Effector memory CD8-positive, alpha-beta T cell (primary cell): ENCODE results near the gene SPIN1.
A peak's percentile ranks its signal among the peaks of the same experiment; 100 is the strongest.

Source experiments
- ATAC-seq: fragments of 150-1000 bp; cut with Tn5 transposase; replicated peaks from 2 replicates; pipeline ENCODE4 v1.10.0; 2021; ENCODE audit warnings: mild to moderate bottlenecking, moderate library complexity
- DNase-seq, 3 experiments: peaks; one replicate each; pipeline ENCODE4 v3.0.0; 2021
- H3K27ac Mint-ChIP-seq, 2 donors: one replicate each; pipeline ENCODE4 v1.8.0; 2022; ENCODE audit warnings: mild to moderate bottlenecking in 2 of 2, mixed read lengths in 2 of 2, moderate library complexity in 2 of 2
- H3K27me3 Mint-ChIP-seq, 2 donors: one replicate each; pipeline ENCODE4 v1.8.0; 2022; ENCODE audit warnings: mixed read lengths in 2 of 2
- H3K36me3 Mint-ChIP-seq: one replicate; pipeline ENCODE4 v1.8.0; 2022; ENCODE audit warnings: mild to moderate bottlenecking, moderate library complexity, mixed read lengths; ENCODE audit not compliant: insufficient read depth
- H3K4me1 Mint-ChIP-seq, 2 donors: one replicate each; pipeline ENCODE4 v1.8.0; 2022; ENCODE audit warnings: low read depth in 2 of 2, mixed read lengths in 2 of 2
- H3K4me3 Mint-ChIP-seq, 2 donors: one replicate each; pipeline ENCODE4 v1.8.0; 2022; ENCODE audit warnings: mild to moderate bottlenecking in 2 of 2, mixed read lengths in 2 of 2, moderate library complexity in 2 of 2
- H3K9me3 Mint-ChIP-seq, 2 donors: one replicate each; pipeline ENCODE4 v1.8.0; 2022; ENCODE audit warnings: mixed read lengths in 2 of 2

Gene SPIN1

GRCh38 chr9:88426651-88427050 lies 38.4 kb downstream of the SPIN1 start:
- ATAC-seq (no peak), DNase-seq (no peak)
- H3K9me3 Mint-ChIP-seq = no peaks in the 10 kb centered on the region
- H3K27me3 Mint-ChIP-seq = no peaks in the 10 kb centered on the region
- peaks cover 7% of the 10 kb centered on the region for H3K36me3 Mint-ChIP-seq
- no peak overlapping the region for H3K27ac Mint-ChIP-seq
- no peak overlapping the region for H3K4me3 Mint-ChIP-seq
- H3K4me1 Mint-ChIP-seq = peaks cover 7 to 8% of the 10 kb centered on the region in 2 donors

- ATAC-seq (no peak), DNase-seq (no peak)
- H3K27me3 Mint-ChIP-seq = no peaks in the 10 kb centered on the region
- H3K4me1 Mint-ChIP-seq = peaks cover 17 to 19% of the 10 kb centered on the region in 2 donors
- peaks cover 12% of the 10 kb centered on the region for H3K36me3 Mint-ChIP-seq
- peak overlapping the region; percentile 38 to 66 for H3K27ac Mint-ChIP-seq
- no peak overlapping the region for H3K4me3 Mint-ChIP-seq
- no peaks in the 10 kb centered on the region for H3K9me3 Mint-ChIP-seq
These were observed 41.6 kb downstream of the SPIN1 start for GRCh38 chr9:88429595-88430430.

GRCh38 chr9:88433583-88434255 lies 45.5 kb downstream of the SPIN1 start:
- no peaks in the 10 kb centered on the region for H3K27me3 Mint-ChIP-seq
- no peak for DNase-seq
- no peak for ATAC-seq
- H3K9me3 Mint-ChIP-seq = no peaks in the 10 kb centered on the region
- no peak overlapping the region for H3K4me3 Mint-ChIP-seq
- peaks cover 33% of the 10 kb centered on the region for H3K36me3 Mint-ChIP-seq
- H3K4me1 Mint-ChIP-seq = peaks cover 33 to 36% of the 10 kb centered on the region in 2 donors
- H3K27ac Mint-ChIP-seq = peak overlapping the region in 1 of 2 donors; percentile 54

- Mint-ChIP-seq H3K27me3 (no peaks in the 10 kb centered on the region), H3K36me3 (peaks cover 33% of the 10 kb centered on the region), H3K4me3 (peak overlapping the region in 1 of 2 donors; percentile 24), H3K27ac (peak overlapping the region; percentile 71 to 85), H3K9me3 (no peaks in the 10 kb centered on the region), H3K4me1 (peaks cover 33 to 36% of the 10 kb centered on the region in 2 donors)
- DNase-seq (no peak), ATAC-seq (peak; percentile 81)
These were observed 47.1 kb downstream of the SPIN1 start for GRCh38 chr9:88435336-88435735.

- no peak overlapping the region for H3K4me3 Mint-ChIP-seq
- peaks cover 33% of the 10 kb centered on the region for H3K36me3 Mint-ChIP-seq
- DNase-seq = no peak
- H3K27me3 Mint-ChIP-seq = no peaks in the 10 kb centered on the region
- no peaks in the 10 kb centered on the region for H3K9me3 Mint-ChIP-seq
- H3K4me1 Mint-ChIP-seq = peaks cover 33 to 36% of the 10 kb centered on the region in 2 donors
- no peak for ATAC-seq
- H3K27ac Mint-ChIP-seq = peak overlapping the region in 1 of 2 donors; percentile 85
These were observed 48.1 kb downstream of the SPIN1 start for GRCh38 chr9:88436379-88436778.

- H3K9me3 Mint-ChIP-seq = no peaks in the 10 kb centered on the region
- peaks cover 33 to 43% of the 10 kb centered on the region in 2 donors for H3K4me1 Mint-ChIP-seq
- no peak overlapping the region for H3K27ac Mint-ChIP-seq
- H3K36me3 Mint-ChIP-seq = peaks cover 29% of the 10 kb centered on the region
- DNase-seq = no peak
- no peaks in the 10 kb centered on the region for H3K27me3 Mint-ChIP-seq
- no peak for ATAC-seq
- no peak overlapping the region for H3K4me3 Mint-ChIP-seq
These were observed 49.2 kb downstream of the SPIN1 start for GRCh38 chr9:88437210-88438146.

- Mint-ChIP-seq H3K36me3 (peaks cover 23% of the 10 kb centered on the region), H3K4me3 (no peak overlapping the region), H3K9me3 (no peaks in the 10 kb centered on the region), H3K4me1 (peaks cover 32 to 43% of the 10 kb centered on the region in 2 donors), H3K27me3 (no peaks in the 10 kb centered on the region), H3K27ac (peak overlapping the region in 1 of 2 donors; percentile 17)
- no peak for ATAC-seq
- DNase-seq = no peak
These were observed 50.6 kb downstream of the SPIN1 start for GRCh38 chr9:88438811-88439210.

GRCh38 chr9:88441301-88442007 lies 53.2 kb downstream of the SPIN1 start:
- H3K4me1 Mint-ChIP-seq = peaks cover 20 to 27% of the 10 kb centered on the region in 2 donors
- DNase-seq (no peak), ATAC-seq (no peak)
- no peaks in the 10 kb centered on the region for H3K27me3 Mint-ChIP-seq
- H3K4me3 Mint-ChIP-seq = no peak overlapping the region
- H3K27ac Mint-ChIP-seq = peak overlapping the region in 1 of 2 donors; percentile 79
- peaks cover 19% of the 10 kb centered on the region for H3K36me3 Mint-ChIP-seq
- H3K9me3 Mint-ChIP-seq = no peaks in the 10 kb centered on the region

GRCh38 chr9:88443480-88444113 lies 55.4 kb downstream of the SPIN1 start:
- no peaks in the 10 kb centered on the region for H3K9me3 Mint-ChIP-seq
- ATAC-seq (no peak), DNase-seq (no peak)
- peaks cover 29 to 40% of the 10 kb centered on the region in 2 donors for H3K4me1 Mint-ChIP-seq
- no peaks in the 10 kb centered on the region for H3K36me3 Mint-ChIP-seq
- no peak overlapping the region for H3K4me3 Mint-ChIP-seq
- H3K27ac Mint-ChIP-seq = no peak overlapping the region
- H3K27me3 Mint-ChIP-seq = no peaks in the 10 kb centered on the region

GRCh38 chr9:88446728-88447127 lies 58.5 kb downstream of the SPIN1 start:
- Mint-ChIP-seq H3K36me3 (peaks cover 9% of the 10 kb centered on the region), H3K9me3 (no peaks in the 10 kb centered on the region), H3K4me1 (peaks cover 31 to 37% of the 10 kb centered on the region in 2 donors), H3K27ac (no peak overlapping the region), H3K4me3 (no peak overlapping the region), H3K27me3 (no peaks in the 10 kb centered on the region)
- DNase-seq (no peak), ATAC-seq (no peak)

GRCh38 chr9:88447431-88447830 lies 59.2 kb downstream of the SPIN1 start:
- no peak for ATAC-seq
- Mint-ChIP-seq H3K4me1 (peaks cover 31 to 36% of the 10 kb centered on the region in 2 donors), H3K27me3 (no peaks in the 10 kb centered on the region), H3K27ac (no peak overlapping the region), H3K4me3 (no peak overlapping the region), H3K36me3 (peaks cover 9% of the 10 kb centered on the region), H3K9me3 (no peaks in the 10 kb centered on the region)
- DNase-seq = no peak

- H3K9me3 Mint-ChIP-seq = no peaks in the 10 kb centered on the region
- no peaks in the 10 kb centered on the region for H3K27me3 Mint-ChIP-seq
- no peak overlapping the region for H3K27ac Mint-ChIP-seq
- ATAC-seq = peak; percentile 54
- peaks cover 24 to 26% of the 10 kb centered on the region in 2 donors for H3K4me1 Mint-ChIP-seq
- peaks cover 13% of the 10 kb centered on the region for H3K36me3 Mint-ChIP-seq
- H3K4me3 Mint-ChIP-seq = no peak overlapping the region
- no peak for DNase-seq
These were observed 62.9 kb downstream of the SPIN1 start for GRCh38 chr9:88451160-88451559.
